OCI-LY1 (cell line): ENCODE measurements around the gene CAMTA1.

Source experiments
- H2AFZ ChIP-seq: fragments of 200-600 bp; sonication (generic), shearing (Covaris generic); 2 replicates; pipeline ENCODE4 v1.6.0; 2014; ENCODE audit warnings: antibody characterized with exemption, mild to moderate bottlenecking, low read length
- H3F3A ChIP-seq: fragments of 200-600 bp; sonication (generic), shearing (Covaris generic); 2 replicates; pipeline ENCODE4 v1.6.0; 2014; ENCODE audit warnings: mild to moderate bottlenecking, antibody characterized with exemption, low read length, moderate library complexity; ENCODE audit not compliant: insufficient read depth
- H3K27ac ChIP-seq: fragments of 200-600 bp; sonication (generic); 2 replicates; pipeline ENCODE4 v1.5.1; 2014; ENCODE audit warnings: low read length, mixed run types, mild to moderate bottlenecking, low read depth; ENCODE audit not compliant: poor library complexity, severe bottlenecking
- H3K27me3 ChIP-seq: fragments of 200-600 bp; sonication (generic); 2 replicates; pipeline ENCODE4 v1.6.0; 2014; ENCODE audit warnings: antibody characterized with exemption, mild to moderate bottlenecking, low read length, moderate library complexity; ENCODE audit not compliant: insufficient read depth
- H3K36me3 ChIP-seq: fragments of 200-600 bp; sonication (generic); 2 replicates; pipeline ENCODE4 v1.6.1; 2014; ENCODE audit warnings: mild to moderate bottlenecking, antibody characterized with exemption, low read length, moderate library complexity, mixed read lengths; ENCODE audit not compliant: insufficient read depth
- H3K4me1 ChIP-seq: fragments of 200-600 bp; sonication (generic); 2 replicates; pipeline ENCODE4 v1.5.1; 2014; ENCODE audit warnings: mild to moderate bottlenecking, low read length, moderate library complexity; ENCODE audit not compliant: insufficient read depth, severe bottlenecking
- H3K4me2 ChIP-seq: fragments of 200-600 bp; sonication (generic), shearing (Covaris generic); 2 replicates; pipeline ENCODE4 v1.6.1; 2014; ENCODE audit warnings: low read length
- H3K4me3 ChIP-seq: fragments of 200-600 bp; sonication (generic); 2 replicates; pipeline ENCODE4 v1.5.1; 2014; ENCODE audit warnings: low read length, low read depth, mild to moderate bottlenecking, mixed read lengths; ENCODE audit not compliant: poor library complexity, severe bottlenecking
- H3K79me2 ChIP-seq: fragments of 200-600 bp; shearing (Covaris generic); 2 replicates; pipeline ENCODE4 v1.6.1; 2016; ENCODE audit warnings: mixed run types, low read length, mixed read lengths; ENCODE audit not compliant: insufficient read depth
- H3K9ac ChIP-seq: fragments of 200-600 bp; sonication (generic), shearing (Covaris generic); 2 replicates; pipeline ENCODE4 v1.6.1; 2014; ENCODE audit warnings: mild to moderate bottlenecking, low read length, mixed read lengths
- H3K9me2 ChIP-seq: fragments of 200-600 bp; sonication (generic), shearing (Covaris generic); 2 replicates; pipeline ENCODE4 v1.6.1; 2014; ENCODE audit warnings: low read depth, mild to moderate bottlenecking, low read length, mixed read lengths
- H3K9me3 ChIP-seq: fragments of 200-600 bp; shearing (Covaris generic); 2 replicates; pipeline ENCODE4 v1.6.1; 2014; ENCODE audit warnings: low read length, mixed read lengths
- H4K20me1 ChIP-seq: fragments of 200-600 bp; sonication (generic), shearing (Covaris generic); 2 replicates; pipeline ENCODE4 v1.6.0; 2016; ENCODE audit warnings: mild to moderate bottlenecking, low read length; ENCODE audit not compliant: insufficient read depth
- CTCF ChIP-seq: fragments of 200-600 bp; sonication (generic), shearing (Covaris generic); IDR thresholded peaks from 2 replicates; pipeline ENCODE4 v1.5.1; 2017; ENCODE audit warnings: mild to moderate bottlenecking, antibody characterized with exemption, low read length, moderate library complexity, mixed read lengths
- EZH2 ChIP-seq: fragments of 200-600 bp; sonication (generic), shearing (Covaris generic); IDR thresholded peaks from 2 replicates; pipeline ENCODE4 v1.8.0; 2017; ENCODE audit warnings: borderline replicate concordance, mixed run types, mild to moderate bottlenecking, antibody characterized with exemption, low read length, moderate library complexity, mixed read lengths

The CAMTA1 gene

GRCh38 chr1:7629465-7630195 is 844.4 kb downstream of the CAMTA1 start:
- no peak overlapping the region for H2AFZ ChIP-seq
- no peaks in the 10 kb centered on the region for H3K9me3 ChIP-seq
- no peaks in the 10 kb centered on the region for H3F3A ChIP-seq
- no peaks in the 10 kb centered on the region for H3K79me2 ChIP-seq
- H3K9me2 ChIP-seq, result no peaks in the 10 kb centered on the region
- no peak overlapping the region for H3K4me2 ChIP-seq
- no peaks in the 10 kb centered on the region for H3K36me3 ChIP-seq
- no peaks in the 10 kb centered on the region for H4K20me1 ChIP-seq
- no peak overlapping the region for H3K4me3 ChIP-seq
- no peak overlapping the region for H3K27ac ChIP-seq
- no peaks in the 10 kb centered on the region for H3K4me1 ChIP-seq
- 0 out of 2 replicates have a peak, but pooled peaks cover 5% of the 10 kb centered on the region for H3K27me3 ChIP-seq
- no peak overlapping the region for H3K9ac ChIP-seq
- TF ChIP-seq CTCF, result no peak

- TF ChIP-seq CTCF (no peak), EZH2 (no peak)
- no peaks in the 10 kb centered on the region for H3K9me2 ChIP-seq
- no peaks in the 10 kb centered on the region for H3K36me3 ChIP-seq
- H3K79me2 ChIP-seq, result no peaks in the 10 kb centered on the region
- no peaks in the 10 kb centered on the region for H3F3A ChIP-seq
- H3K4me3 ChIP-seq, result no peak overlapping the region
- H3K4me1 ChIP-seq, result no peaks in the 10 kb centered on the region
- no peaks in the 10 kb centered on the region for H4K20me1 ChIP-seq
- no peak overlapping the region for H3K4me2 ChIP-seq
- no peaks in the 10 kb centered on the region for H3K9me3 ChIP-seq
- no peak overlapping the region for H3K27ac ChIP-seq
- H2AFZ ChIP-seq, result no peak overlapping the region
- H3K9ac ChIP-seq, result no peak overlapping the region
- peaks cover 8% of the 10 kb centered on the region; the same call in 1 of the 2 replicates for H3K27me3 ChIP-seq
These were observed 845.1 kb downstream of the CAMTA1 start for GRCh38 chr1:7630378-7630777.

GRCh38 chr1:7632176-7632575 is 846.9 kb downstream of the CAMTA1 start:
- Histone ChIP-seq H3K9me2 (no peaks in the 10 kb centered on the region), H3K27ac (no peak overlapping the region), H3F3A (no peaks in the 10 kb centered on the region), H2AFZ (no peak overlapping the region), H3K4me2 (no peak overlapping the region), H4K20me1 (no peaks in the 10 kb centered on the region), H3K27me3 (peaks cover 8% of the 10 kb centered on the region; the same call in 1 of the 2 replicates), H3K4me3 (no peak overlapping the region), H3K9me3 (no peaks in the 10 kb centered on the region), H3K36me3 (no peaks in the 10 kb centered on the region), H3K79me2 (no peaks in the 10 kb centered on the region), H3K9ac (no peak overlapping the region), H3K4me1 (no peaks in the 10 kb centered on the region)
- TF ChIP-seq CTCF, result no peak
